ENCODE data around the gene TLK1. TPM values are rescaled to one million over a fixed set of nuclear protein-coding genes. Genes with fewer than 3 reads are reported as not detected.

Gene TLK1
- total and polyA plus RNA-seq, 4 donors = 8.5 to 54.4 (median 27.3) TPM

DNA sequence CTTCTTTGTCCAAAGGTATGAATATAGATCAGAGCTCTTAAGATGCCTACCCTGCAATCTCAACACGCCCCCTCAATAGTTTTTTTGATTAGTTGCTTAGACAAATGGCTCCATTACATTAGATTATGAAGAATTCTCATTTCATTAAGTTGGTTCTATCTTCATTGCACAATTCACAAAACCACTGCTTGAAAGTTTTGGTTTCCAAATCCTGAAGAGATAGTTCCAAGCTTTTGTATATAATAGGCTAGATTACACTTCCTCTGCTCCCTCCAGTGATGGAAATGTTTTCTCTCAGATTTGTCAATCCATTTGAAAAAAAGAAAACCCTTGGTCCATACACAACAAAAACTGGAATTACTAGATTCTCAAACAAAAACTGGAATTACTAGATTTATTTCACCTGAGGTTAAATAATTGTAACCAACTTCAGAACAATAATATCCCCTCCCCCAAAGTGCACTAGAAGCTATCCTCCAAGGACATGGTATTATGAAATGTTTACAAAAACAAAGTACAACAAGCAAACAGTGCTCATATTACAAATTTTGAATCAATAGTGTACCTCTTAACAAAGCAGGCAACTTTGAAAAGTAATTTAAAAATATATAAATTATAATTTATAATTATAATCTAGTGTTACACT, 6.8 kb upstream of the TLK1 start:
- Histone ChIP-seq H3K9ac (ENCODE audit: insufficient read depth in 1 of 2, low read length in 2 of 2) (no peak overlapping the region), H3K36me3 (ENCODE audit: control insufficient read depth in 4 of 4, insufficient read depth in 4 of 4, low read length in 4 of 4) (no peaks in the 10 kb centered on the region), H3K4me1 (ENCODE audit: control insufficient read depth in 5 of 5, insufficient read depth in 5 of 5, low read length in 5 of 5) (peaks cover 0 to 9% (median 0%) of the 10 kb centered on the region in 5 donors), H3K4me3 (no peak overlapping the region), H3K27ac (ENCODE audit: low read depth in 1 of 2, low read length in 1 of 2) (no peak overlapping the region), H3K27me3 (ENCODE audit: control insufficient read depth in 3 of 3, insufficient read depth in 3 of 3, low read length in 2 of 3) (peaks cover 0 to 2% (median 0%) of the 10 kb centered on the region in 3 donors), H3K9me3 (ENCODE audit: control insufficient read depth in 4 of 4, insufficient read depth in 3 of 4, low read length in 3 of 4) (no peaks in the 10 kb centered on the region)
- 91 to 94% methylated on average over 1 of the region's 1 CpG for WGBS, 2 donors
- DNase-seq = peak in 1 of 3 donors; percentile 16
- ATAC-seq (ENCODE audit: insufficient read depth, low FRiP score) = no peak
- TF ChIP-seq, protein P1, sequence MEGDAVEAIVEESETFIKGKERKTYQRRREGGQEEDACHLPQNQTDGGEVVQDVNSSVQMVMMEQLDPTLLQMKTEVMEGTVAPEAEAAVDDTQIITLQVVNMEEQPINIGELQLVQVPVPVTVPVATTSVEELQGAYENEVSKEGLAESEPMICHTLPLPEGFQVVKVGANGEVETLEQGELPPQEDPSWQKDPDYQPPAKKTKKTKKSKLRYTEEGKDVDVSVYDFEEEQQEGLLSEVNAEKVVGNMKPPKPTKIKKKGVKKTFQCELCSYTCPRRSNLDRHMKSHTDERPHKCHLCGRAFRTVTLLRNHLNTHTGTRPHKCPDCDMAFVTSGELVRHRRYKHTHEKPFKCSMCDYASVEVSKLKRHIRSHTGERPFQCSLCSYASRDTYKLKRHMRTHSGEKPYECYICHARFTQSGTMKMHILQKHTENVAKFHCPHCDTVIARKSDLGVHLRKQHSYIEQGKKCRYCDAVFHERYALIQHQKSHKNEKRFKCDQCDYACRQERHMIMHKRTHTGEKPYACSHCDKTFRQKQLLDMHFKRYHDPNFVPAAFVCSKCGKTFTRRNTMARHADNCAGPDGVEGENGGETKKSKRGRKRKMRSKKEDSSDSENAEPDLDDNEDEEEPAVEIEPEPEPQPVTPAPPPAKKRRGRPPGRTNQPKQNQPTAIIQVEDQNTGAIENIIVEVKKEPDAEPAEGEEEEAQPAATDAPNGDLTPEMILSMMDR (IDR thresholded peaks at IDR 0.05; ENCODE audit: control extremely low read depth, extremely low read depth) = no peak

DNA sequence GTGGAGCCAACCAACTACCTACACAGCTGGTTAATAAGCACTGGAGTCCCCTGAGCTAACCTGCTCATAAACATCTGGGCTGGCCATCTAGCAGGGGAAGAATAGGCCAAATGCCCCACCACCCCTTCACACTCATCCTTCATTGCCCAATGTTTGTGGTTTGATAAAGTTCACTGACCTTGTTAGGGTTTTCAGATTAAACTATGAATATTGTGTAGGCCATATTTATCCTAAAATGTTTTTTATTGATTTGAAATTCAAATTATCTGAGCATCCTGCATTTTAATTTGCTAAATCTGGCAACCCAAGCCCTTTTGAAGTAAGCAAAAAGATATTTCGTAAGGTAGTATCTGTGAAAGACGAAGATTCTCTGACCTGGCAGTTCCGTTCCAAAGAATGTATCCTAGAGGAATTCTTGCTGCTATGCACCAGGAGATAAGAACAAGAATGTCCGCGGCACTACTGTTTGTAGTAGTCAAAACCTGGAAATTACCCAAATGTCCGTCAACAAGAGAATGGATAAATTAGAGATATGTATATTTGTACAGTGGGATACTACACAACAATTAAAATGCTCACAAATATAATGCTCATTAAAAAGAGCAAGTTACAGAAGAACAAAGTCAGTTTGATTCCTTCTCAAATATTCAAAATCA, 5.8 kb upstream of the TLK1 start:
- TF ChIP-seq, protein P1 (IDR thresholded peaks at IDR 0.05; ENCODE audit: control extremely low read depth, extremely low read depth) = no peak
- DNase-seq = no peak
- WGBS, 2 donors = 79 to 89% methylated on average over 6 of the region's 6 CpGs

DNA sequence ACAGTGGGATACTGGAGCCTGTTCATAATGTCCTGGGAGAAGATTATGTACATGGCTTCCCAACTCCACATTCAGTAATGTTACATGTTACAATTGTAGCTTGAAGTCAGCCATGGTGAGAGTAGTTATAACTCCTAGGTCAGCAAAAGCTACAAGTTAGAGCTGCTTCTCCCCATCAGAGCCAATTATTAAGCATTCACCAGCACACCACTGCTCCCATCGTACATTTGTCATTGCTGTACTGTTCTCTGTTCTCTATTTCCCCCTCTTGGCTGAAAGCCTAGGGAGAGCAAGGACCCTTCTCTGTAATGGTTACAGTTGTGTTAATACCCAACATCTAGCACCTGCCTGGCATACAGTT, 5.3 kb upstream of the TLK1 start:
- DNase-seq (no peak), ATAC-seq (ENCODE audit: insufficient read depth, low FRiP score) (no peak)
- TF ChIP-seq, protein P1 (IDR thresholded peaks at IDR 0.05; ENCODE audit: control extremely low read depth, extremely low read depth) = no peak
- Histone ChIP-seq H3K4me1 (ENCODE audit: control insufficient read depth in 5 of 5, insufficient read depth in 5 of 5, low read length in 5 of 5) (peaks cover 0 to 9% (median 0%) of the 10 kb centered on the region in 5 donors), H3K27ac (ENCODE audit: low read depth in 1 of 2, low read length in 1 of 2) (no peak overlapping the region), H3K9ac (ENCODE audit: insufficient read depth in 1 of 2, low read length in 2 of 2) (no peak overlapping the region), H3K9me3 (ENCODE audit: control insufficient read depth in 4 of 4, insufficient read depth in 3 of 4, low read length in 3 of 4) (no peaks in the 10 kb centered on the region), H3K36me3 (ENCODE audit: control insufficient read depth in 4 of 4, insufficient read depth in 4 of 4, low read length in 4 of 4) (no peaks in the 10 kb centered on the region), H3K27me3 (ENCODE audit: control insufficient read depth in 3 of 3, insufficient read depth in 3 of 3, low read length in 2 of 3) (peaks cover 0 to 2% (median 0%) of the 10 kb centered on the region in 3 donors), H3K4me3 (no peak overlapping the region)
- 91 to 95% methylated on average over 1 of the region's 1 CpG for WGBS, 2 donors

More for the DNA sequence above, 5.8 kb upstream of the TLK1 start:
- Histone ChIP-seq H3K27ac (ENCODE audit: low read depth in 1 of 2, low read length in 1 of 2) (no peak overlapping the region), H3K36me3 (ENCODE audit: control insufficient read depth in 4 of 4, insufficient read depth in 4 of 4, low read length in 4 of 4) (no peaks in the 10 kb centered on the region), H3K27me3 (ENCODE audit: control insufficient read depth in 3 of 3, insufficient read depth in 3 of 3, low read length in 2 of 3) (peaks cover 0 to 2% (median 0%) of the 10 kb centered on the region in 3 donors), H3K9ac (ENCODE audit: insufficient read depth in 1 of 2, low read length in 2 of 2) (no peak overlapping the region), H3K4me1 (ENCODE audit: control insufficient read depth in 5 of 5, insufficient read depth in 5 of 5, low read length in 5 of 5) (peaks cover 0 to 9% (median 0%) of the 10 kb centered on the region in 5 donors), H3K4me3 (no peak overlapping the region), H3K9me3 (ENCODE audit: control insufficient read depth in 4 of 4, insufficient read depth in 3 of 4, low read length in 3 of 4) (no peaks in the 10 kb centered on the region)
- ATAC-seq (ENCODE audit: insufficient read depth, low FRiP score) = no peak

All from lung (tissue), 12 donors.